Measurements from ENCODE around the gene COL23A1.

COL23A1 gene

DNA sequence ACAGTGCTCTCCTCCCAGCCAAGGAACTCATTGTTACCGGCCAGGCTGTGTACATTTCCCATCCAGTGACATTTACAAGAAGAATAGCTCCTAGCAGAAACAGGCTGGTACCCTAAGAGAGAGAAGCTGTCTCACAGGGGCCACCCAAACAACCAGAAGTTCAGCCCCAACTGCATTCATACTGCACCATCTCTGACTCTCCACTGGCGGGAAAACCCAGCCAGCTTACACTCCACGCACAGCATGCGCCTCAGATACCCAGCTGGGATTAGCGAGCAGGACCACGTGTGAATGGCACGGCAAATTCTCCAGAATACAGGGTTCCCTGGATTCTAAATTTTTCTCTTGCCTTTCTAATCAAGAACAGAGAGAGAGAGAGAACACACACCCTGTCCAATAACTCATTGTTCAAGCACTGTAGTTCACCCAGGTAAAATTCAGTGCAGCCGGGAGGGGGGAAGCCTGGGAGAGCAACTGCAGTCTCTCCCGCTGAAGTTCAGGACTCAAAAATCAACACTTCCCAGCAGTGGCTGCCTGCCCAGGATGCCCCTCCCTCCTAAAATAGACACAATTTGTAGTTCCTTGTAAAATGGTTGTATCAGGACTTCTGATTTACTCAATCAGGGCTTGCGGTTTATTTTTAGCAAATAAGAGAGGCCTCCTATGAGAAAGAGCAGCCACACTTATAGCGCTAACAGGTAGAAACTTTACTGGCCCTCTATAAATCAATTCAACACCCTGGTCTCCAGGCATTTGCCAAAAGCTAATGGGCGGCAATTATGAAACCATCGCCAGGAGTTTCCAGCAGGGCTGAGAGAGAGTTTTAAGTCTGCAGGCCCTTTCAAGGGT is 2.2 kb downstream of the COL23A1 start:
- DNase-seq: no peak

DNA sequence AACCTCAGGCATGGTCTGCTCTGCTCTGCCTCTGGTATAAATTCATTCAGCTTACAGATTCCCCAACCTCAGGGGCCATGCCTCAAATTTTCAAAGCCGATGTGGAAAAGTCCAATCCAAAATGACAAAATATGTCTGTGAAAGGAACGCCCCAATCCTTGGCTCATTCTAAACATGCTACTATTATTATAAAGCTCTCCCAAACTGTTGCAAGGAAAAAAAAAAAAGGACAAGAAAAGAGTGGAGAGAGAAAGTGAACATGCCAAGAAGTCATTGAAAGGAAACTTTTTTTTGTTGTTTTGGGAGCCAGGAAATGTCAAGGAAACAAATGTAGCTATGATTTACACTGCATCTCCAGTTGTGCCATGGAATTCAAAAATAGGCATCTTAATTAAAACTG is 3.8 kb downstream of the COL23A1 start:
- DNase-seq: no peak

DNA sequence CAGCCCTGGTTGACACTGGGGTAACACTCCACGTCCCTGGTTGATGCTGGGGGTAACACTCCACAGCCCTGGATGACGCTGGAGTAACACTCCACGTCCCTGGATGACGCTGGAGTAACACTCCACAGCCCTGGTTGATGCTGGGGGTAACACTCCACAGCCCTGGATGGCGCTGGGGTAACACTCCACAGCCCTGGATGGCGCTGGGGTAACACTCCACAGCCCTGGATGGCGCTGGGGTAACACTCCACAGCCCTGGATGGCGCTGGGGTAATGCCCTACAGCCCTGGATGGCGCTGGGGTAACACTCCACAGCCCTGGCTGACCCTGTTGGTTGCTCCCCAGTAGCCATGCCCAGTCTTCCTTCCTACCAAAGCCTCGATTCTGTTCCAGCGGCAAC is 4.8 kb downstream of the COL23A1 start:
- DNase-seq: peak in 1 of 2 experiments; percentile 18

GRCh38 chr5:178583279-178583678 is 6.9 kb downstream of the COL23A1 start:
- no peak for DNase-seq

DNA sequence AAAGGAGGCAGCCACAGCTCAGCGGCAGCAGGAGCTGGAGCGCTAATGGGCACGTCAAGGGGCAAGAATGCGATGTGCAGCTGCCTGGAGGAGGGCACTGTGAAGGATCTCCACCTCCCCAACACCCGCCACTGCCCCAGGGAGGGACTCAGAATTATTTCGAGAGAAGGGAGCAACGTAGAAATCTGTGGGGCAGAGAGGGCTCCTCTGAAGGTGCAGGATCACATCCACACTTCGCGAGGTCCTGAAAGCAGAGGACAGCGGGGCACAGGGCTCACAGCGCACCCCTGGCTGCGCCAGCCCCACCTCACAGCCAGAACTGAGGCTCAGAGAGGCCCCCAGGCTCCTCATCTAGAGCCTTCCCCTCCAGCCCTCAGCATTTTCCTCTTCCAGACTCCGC is 7.9 kb downstream of the COL23A1 start:
- DNase-seq: no peak

DNA sequence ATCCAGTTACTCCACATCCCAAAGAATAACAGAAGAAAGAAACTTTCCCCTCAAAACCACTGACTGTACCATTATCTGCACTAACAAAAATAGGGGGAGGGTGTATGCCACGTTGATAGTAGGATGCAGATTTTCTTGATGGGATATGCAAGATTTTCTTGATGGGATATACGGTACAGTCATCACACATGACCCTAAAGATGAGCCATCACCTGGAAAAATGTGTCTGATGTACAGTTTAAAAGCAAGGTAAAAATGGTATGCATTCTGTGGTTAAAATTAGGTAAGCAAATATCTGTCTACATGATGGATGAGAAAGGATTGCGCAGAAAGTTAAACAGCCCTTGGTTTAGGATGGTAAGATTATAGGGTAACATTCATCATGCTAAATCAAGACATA is 8.6 kb downstream of the COL23A1 start:
- DNase-seq: no peak

GRCh38 chr5:178580271-178580955 is 9.8 kb downstream of the COL23A1 start:
- DNase-seq: no peak

DNA sequence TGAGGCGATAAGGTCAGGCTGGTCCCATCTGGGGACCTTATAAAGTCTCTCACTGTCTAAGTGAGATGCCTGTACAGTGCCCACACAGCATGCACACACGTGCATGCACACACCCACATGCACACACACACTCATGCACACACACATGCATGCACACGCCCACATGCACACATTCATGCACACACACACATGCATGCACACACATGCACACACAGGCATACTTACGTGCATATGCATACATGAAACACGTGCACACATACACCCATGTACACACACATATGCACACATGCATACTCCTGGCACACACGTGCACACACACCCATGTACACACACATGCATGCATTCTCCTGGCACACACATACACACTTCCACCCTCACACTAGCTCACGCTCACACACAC is 12.2 kb downstream of the COL23A1 start:
- DNase-seq: no peak

- no peak for DNase-seq
Measured at GRCh38 chr5:178577376-178577839, 12.8 kb downstream of the COL23A1 start.

- DNase-seq: no peak
Measured at GRCh38 chr5:178576591-178577351, 13.4 kb downstream of the COL23A1 start.

DNA sequence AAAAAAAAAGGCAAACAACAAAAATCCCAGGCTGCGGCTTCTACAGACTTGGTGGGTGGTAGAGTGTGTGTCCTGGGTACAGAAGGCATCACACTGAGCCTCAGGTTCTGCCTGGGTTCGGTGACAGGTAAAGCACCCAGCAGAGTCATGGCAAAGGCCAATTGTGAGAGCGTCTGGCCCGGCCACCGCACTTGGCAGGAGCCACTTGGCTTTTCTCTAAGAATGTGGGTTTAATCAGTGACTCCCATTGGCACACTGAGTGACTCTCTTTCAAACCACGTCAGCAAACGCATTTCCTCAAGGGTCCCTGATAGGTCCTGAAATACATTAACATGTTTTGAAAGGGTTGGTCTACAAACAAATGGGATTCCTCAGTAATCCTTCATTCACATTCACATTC is 17.0 kb downstream of the COL23A1 start:
- DNase-seq: no peak

DNA sequence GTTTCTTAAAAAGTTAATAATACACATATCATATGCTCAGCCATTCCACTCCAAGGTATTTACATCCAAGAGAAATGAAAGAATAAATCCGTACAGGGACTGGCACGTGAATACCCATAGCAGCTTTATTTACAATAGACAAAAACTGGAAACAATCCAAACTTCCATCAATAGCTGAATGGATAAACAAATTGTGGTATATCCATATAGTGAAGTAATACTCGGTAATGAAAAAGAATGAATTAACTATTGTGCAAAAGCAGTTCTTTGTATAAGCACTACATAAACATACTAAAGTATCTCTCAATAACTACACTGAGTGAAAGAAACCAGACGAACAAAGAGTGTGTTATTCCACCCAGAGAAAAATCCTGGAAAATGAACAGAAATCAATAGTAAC is 17.6 kb downstream of the COL23A1 start:
- DNase-seq: no peak

DNA sequence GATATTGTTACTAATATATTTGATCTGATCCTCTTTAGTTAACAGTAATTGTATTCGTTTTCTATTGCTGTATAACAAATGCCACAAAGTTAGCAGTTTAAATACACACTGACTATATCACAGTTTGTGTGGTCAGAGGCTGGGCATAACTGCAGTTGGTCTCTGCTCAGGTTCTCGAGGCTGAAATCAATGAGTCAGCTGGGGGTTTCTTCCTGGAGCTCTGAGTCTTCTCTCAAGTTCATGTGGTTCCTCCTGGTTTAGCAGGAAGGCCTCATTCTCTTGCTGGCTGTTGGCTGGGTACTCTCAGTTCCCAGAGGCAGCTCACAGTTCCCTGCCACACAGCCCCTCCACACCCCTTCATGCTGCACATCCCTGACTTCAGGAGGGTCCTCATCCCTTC is 20.7 kb downstream of the COL23A1 start:
- no peak for DNase-seq

- no peak for DNase-seq
Measured at GRCh38 chr5:178564811-178565550, 25.2 kb downstream of the COL23A1 start.

DNA sequence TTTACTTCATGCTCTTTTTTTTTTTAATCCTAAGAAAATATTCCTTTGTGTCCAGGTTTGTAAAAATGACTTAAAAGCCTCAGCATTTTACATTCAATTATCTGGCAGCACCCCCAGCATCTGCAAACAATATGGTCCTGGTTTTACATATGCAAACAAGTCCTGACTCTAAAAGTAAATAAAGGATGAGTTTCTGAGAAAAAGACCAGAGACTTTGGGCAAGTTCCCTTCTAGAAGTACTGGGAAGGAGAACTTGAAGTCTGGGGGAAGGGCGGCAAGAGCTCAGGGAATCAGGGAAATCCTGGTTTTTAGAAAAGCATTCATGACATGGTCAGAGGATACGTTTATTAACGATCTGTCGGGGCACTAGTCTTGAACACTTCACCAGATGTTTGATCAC is 25.8 kb downstream of the COL23A1 start:
- no peak for DNase-seq

DNA sequence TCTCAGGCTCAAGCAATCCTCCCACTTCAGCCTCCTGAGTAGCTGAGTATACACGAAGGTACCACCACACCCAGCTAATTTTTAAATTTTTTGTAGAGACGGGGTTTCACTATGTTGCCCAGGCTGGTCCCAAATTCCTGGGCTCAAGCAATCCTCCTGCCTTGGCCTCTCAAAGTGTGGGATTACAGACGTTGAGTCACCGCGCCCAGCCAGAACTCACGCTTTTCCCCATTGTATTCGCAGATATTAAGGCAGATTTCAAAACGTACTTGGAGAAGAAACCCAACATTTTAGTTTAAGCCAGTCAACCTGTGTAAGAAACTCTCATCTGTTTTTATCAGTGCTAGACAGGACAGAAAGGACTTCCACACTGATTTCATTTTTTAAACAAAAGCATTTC is 26.6 kb downstream of the COL23A1 start:
- no peak for DNase-seq

DNA sequence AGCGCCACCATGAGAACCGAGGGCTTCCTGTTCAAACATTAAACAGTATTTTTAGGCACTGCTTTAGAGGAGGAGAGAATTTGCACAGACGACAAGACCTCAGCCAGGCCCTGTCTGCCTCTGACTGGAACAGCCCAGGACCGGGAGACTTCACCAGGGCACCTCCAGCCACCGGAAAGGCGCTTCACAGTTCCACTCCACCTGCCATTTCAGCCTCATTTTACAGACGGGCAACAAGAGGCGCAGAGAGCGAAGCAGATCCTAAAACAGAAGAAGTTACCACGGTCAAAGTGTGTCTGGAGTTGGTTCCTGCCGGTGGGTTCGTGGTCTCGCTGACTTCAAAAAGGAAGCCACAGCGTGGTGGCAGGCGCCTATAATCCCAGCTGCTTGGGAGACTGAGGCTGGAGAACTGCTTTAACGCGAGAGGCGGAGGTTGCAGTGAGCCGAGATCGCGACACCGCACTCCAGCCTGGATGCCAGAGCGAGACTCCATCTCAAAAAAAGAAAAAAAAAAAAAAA is 28.4 kb downstream of the COL23A1 start:
- DNase-seq: no peak

GRCh38 chr5:178560911-178561310 is 29.3 kb downstream of the COL23A1 start:
- DNase-seq: no peak

- no peak for DNase-seq
Measured at GRCh38 chr5:178557416-178557815, 32.8 kb downstream of the COL23A1 start.

- no peak for DNase-seq
Measured at GRCh38 chr5:178555771-178556211, 34.4 kb downstream of the COL23A1 start.

GRCh38 chr5:178555005-178555404 is 35.2 kb downstream of the COL23A1 start:
- no peak for DNase-seq

DNA sequence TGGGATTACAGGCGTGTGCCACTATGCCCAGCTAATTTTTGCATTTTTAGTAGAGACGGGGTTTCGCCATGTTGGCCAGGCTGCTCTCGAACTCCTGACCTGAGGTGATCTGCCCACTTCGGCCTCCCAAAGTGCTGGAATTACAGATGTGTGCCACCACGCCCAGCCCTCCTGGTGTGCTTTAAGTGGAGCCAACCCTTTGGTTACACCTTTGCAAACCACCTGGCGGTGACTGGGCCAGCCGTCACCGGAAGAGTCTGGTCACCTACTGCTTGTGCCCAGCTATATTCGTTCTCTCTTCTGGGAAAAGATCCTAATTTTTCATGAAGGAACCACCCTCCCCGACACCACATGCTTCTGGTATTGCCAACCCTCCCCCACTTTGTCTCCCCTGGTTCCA is 35.9 kb downstream of the COL23A1 start:
- DNase-seq: no peak

GRCh38 chr5:178553517-178553916 is 36.7 kb downstream of the COL23A1 start:
- no peak for DNase-seq
